ENCODE data around the gene RRAD.
A peak's percentile ranks its signal among the peaks of the same experiment; 100 is the strongest.
"Not testable (repeated sequence)": the region's sequence is repeated elsewhere in the genome, so short reads cannot be mapped to it uniquely, and the experiment has no call there.

The RRAD gene

DNA sequence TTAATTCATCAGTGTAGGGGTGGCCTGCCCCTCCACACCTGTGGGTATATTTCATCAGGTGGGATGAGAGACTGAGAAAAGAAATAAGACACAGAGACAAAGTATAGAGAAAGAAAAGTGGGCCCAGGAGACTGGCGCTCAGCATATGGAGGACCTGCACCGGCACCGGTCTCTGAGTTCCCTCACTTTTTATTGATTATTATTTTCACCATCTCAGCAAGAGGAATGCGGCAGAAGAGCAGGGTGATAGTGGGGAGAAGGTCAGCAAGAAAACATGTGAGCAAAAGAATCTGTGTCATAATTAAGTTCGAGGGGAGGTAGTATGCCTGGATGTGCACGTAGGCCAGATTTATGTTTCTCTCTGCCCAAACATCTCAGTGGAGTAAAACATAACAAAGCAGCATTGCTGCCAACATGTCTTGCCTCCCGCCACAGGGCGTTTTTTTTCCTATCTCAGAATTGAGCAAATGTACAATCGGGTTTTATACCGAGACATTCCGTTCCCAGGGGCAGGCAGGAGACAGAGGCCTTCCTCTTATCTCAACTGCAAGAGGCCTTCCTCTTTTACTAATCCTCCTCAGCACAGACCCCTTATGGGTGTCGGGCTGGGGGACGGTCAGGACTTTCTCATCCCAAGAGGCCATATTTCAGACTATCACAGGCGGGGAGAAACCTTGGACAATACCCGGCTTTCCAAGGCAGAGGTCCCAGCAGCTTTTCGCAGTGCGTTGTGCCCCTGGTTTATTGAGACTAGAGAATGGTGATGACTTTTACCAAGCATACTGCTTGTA is 30.2 kb upstream of the RRAD start:
- H3K36me3 Mint-ChIP-seq; H3K9me3 Mint-ChIP-seq (ENCODE audit: low read depth); H3K4me3 Mint-ChIP-seq; H3K27ac Mint-ChIP-seq: not testable (repeated sequence)
- Mint-ChIP-seq H3K27me3 (peaks cover 19% of the 10 kb centered on the region), H3K4me1 (ENCODE audit: low read depth) (peaks cover 11% of the 10 kb centered on the region)

DNA sequence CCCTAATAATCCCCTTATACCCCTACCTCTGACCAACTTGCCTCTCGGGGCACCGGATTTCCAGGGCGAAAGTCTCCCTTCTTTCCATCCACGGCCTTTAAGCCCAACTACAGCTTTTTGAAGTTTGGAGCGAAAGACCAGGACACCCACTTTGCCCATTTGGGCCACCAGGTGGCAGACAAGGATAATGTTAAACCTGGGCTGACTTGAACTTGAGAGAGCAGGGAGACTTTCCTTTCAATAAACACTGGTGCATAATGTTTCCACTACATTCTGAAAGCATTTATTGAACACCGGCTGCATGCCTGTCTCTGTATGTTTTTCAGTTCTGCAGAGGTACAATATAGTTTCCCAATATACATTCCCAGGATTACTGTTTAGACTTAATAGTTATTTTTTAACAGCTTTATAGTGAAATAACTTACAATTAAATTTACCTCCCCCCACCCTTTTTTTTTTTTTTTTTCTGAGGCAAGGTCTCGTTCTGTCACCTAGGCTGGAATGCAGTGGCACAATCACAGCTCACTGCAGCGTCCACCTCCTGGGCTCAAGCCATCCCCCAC is 28.8 kb upstream of the RRAD start:
- Mint-ChIP-seq H3K9me3 (ENCODE audit: low read depth) (no peaks in the 10 kb centered on the region), H3K27me3 (peaks cover 28% of the 10 kb centered on the region), H3K4me1 (ENCODE audit: low read depth) (peaks cover 9% of the 10 kb centered on the region), H3K4me3 (no peak overlapping the region), H3K36me3 (no peaks in the 10 kb centered on the region), H3K27ac (no peak overlapping the region)

DNA sequence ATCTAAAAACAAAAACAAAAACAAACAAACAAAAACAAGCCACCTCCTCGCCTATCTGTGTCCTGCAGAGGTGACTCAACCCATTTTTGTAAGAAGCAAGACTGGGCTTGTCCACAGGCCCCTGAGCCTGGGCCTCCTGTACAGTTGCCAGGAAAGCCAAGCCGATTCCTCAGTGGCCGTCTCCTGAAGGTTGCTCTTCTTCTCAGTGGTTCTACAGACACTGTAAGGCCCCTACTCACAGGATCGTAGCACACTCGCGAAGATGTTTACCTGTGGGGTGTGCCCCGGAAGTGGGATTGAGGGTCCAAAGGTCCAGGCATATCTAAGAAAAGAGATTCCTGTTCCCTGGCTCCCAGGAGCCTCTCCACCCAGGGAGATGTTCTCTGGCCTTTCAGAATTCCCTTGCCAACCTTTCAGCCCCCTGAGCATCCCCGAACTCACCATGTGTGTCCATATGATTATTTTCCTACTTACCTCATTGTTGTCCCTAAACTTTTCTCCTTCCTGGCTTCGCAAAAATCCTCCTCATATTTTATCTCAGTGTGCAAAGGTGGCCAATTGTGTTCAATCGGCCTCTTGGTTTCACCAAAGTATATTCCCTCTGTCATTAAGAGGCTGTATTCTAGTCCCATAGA is 28.2 kb upstream of the RRAD start:
- Mint-ChIP-seq H3K9me3 (ENCODE audit: low read depth) (no peaks in the 10 kb centered on the region), H3K27me3 (peaks cover 28% of the 10 kb centered on the region), H3K4me1 (ENCODE audit: low read depth) (peaks cover 6% of the 10 kb centered on the region), H3K36me3 (no peaks in the 10 kb centered on the region), H3K4me3 (no peak overlapping the region), H3K27ac (no peak overlapping the region)

DNA sequence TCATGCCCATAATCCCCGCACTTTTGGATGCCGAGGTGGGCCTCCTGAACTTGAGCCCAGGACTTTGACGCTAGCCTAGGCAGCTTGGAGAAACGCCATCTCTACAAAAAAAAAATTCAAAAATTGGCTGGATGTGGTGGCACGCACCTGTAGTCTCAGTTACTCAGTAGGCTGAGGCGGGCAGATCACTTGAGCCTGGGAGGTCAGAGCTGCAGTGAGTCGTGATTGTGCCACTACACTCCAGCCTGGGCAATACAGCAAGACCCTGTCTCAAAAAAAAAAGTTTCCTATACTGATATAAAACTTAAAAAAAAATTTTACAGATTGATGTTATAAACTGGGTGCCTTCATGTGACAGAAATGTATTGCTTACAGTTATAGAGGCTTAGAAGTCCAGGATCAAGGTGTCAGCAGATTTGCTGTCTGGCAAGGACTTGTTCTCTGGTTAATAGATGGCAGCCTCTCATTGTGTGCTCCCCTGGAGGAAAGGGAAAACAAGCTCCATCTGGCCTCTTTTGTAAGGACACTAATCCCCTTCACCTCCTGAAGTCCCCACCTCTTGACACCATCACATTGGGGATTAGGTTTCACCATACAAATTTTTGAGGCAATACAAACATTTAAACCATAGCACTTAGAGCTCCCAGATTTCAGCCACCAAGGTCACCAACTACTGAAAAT is 27.2 kb upstream of the RRAD start:
- Mint-ChIP-seq H3K4me1 (ENCODE audit: low read depth) (peaks cover 10% of the 10 kb centered on the region), H3K36me3 (no peaks in the 10 kb centered on the region), H3K4me3 (no peak overlapping the region), H3K9me3 (ENCODE audit: low read depth) (no peaks in the 10 kb centered on the region), H3K27ac (no peak overlapping the region), H3K27me3 (peaks cover 28% of the 10 kb centered on the region)

DNA sequence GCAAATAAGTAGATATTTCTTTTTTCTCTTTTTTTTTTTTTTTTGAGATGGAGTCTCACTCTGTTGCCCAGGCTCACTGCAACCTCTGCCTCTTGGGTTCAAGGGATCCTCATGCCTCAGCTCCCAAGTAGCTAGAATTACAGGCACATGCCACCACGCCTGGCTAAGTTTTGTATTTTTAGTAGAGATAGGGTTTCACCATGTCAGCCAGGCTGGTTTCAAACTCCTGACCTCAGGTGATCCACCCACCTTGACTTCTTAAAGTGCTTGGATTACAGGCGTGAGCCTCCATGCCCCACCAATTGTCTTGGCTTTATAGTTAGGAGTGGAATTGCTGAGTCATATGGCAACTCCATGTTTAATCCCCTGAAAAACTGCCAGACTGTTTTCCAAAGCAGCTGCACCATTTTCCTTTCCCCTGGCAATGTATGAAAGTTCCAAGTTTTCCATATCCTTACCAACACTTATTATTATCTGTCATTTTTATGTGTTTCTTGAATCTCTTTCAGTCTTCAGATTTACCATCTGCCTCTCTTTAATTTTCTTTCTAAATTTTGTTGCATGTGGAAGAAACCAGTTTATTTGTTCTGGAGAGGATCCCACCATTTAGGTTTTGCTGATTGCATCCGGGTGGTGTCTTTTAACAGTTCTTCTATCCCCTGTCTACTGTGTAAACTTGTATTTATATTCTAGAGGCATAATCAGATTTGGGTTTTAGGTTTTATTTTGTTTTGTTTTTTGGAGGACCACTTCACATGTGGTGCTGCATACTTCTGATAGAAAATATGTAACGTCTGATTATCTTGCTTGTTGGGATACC is 25.8 kb upstream of the RRAD start:
- no peak overlapping the region for H3K4me3 Mint-ChIP-seq
- H3K9me3 Mint-ChIP-seq (ENCODE audit: low read depth), result no peaks in the 10 kb centered on the region
- H3K27me3 Mint-ChIP-seq, result peaks cover 28% of the 10 kb centered on the region
- H3K36me3 Mint-ChIP-seq, result no peaks in the 10 kb centered on the region
- H3K4me1 Mint-ChIP-seq (ENCODE audit: low read depth), result peaks cover 17% of the 10 kb centered on the region
- no peak overlapping the region for H3K27ac Mint-ChIP-seq

DNA sequence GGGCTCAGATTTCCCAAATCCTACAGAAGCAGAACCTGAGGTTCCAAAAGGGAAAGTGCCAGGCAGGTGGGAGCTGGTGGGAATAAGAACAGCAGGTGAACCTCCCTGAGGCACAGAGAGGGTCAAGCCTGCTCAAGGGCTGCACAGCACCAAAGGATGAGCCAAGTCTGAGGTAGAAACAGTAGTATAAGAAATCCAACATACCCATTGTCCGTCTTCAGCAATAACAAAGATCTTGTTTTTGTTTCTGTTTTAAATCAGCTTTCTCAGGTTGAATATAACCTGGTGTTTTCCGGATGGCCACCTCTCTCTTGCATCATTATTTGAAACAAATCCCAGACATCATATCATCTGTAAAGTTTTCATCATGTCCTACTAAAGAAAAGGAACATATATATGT is 25.1 kb upstream of the RRAD start:
- Mint-ChIP-seq H3K36me3 (no peaks in the 10 kb centered on the region), H3K9me3 (ENCODE audit: low read depth) (no peaks in the 10 kb centered on the region), H3K4me3 (peak overlapping the region; percentile 25), H3K27ac (no peak overlapping the region), H3K27me3 (peaks cover 28% of the 10 kb centered on the region), H3K4me1 (ENCODE audit: low read depth) (peaks cover 17% of the 10 kb centered on the region)

DNA sequence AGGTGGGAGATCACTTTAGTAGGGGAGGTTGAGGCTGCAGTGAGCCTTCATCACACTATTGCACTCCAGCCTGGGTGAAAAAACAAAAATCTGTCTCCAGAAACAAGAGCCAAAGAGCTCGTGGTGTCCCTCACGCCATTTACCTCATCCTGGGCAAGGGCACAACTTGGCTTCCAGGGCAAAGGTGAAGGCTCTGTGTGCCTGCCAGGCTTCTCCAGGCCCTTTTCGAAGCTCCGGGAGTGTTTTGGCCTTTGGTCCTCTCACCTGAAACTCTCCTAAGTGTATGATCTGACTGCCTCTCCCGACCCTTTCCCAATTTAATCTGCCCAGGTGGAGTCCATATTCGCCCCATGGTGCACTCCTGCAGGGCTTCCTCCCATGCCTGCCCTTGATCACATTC is 24.1 kb upstream of the RRAD start:
- H3K4me1 Mint-ChIP-seq (ENCODE audit: low read depth), result peaks cover 17% of the 10 kb centered on the region
- no peaks in the 10 kb centered on the region for H3K36me3 Mint-ChIP-seq
- peaks cover 28% of the 10 kb centered on the region for H3K27me3 Mint-ChIP-seq
- no peak overlapping the region for H3K4me3 Mint-ChIP-seq
- H3K27ac Mint-ChIP-seq, result no peak overlapping the region
- H3K9me3 Mint-ChIP-seq (ENCODE audit: low read depth), result no peaks in the 10 kb centered on the region

DNA sequence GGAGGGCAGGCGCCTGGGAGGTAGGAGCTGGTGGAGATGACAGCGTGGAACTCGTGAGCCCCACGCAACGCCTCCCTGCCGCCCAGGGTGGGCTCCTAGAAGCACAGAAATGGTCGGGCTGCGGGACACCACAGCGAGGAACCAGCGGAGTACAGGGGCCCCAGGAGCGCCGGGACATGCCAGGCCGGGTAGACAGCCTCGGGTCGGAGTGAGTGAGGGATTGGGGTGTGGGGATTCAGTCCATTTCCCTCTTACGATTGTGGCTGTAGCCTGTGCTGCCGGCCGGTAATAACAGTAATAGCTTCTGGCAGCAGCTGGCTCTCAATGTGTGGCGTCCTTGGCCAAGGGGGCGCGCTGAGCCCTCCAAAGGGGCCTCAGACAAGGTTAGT is 23.5 kb upstream of the RRAD start:
- H3K27ac Mint-ChIP-seq, result no peak overlapping the region
- peak overlapping the region; percentile 91 for H3K4me3 Mint-ChIP-seq
- H3K9me3 Mint-ChIP-seq (ENCODE audit: low read depth), result no peaks in the 10 kb centered on the region
- peaks cover 25% of the 10 kb centered on the region for H3K27me3 Mint-ChIP-seq
- H3K36me3 Mint-ChIP-seq, result no peaks in the 10 kb centered on the region
- H3K4me1 Mint-ChIP-seq (ENCODE audit: low read depth), result peaks cover 17% of the 10 kb centered on the region

DNA sequence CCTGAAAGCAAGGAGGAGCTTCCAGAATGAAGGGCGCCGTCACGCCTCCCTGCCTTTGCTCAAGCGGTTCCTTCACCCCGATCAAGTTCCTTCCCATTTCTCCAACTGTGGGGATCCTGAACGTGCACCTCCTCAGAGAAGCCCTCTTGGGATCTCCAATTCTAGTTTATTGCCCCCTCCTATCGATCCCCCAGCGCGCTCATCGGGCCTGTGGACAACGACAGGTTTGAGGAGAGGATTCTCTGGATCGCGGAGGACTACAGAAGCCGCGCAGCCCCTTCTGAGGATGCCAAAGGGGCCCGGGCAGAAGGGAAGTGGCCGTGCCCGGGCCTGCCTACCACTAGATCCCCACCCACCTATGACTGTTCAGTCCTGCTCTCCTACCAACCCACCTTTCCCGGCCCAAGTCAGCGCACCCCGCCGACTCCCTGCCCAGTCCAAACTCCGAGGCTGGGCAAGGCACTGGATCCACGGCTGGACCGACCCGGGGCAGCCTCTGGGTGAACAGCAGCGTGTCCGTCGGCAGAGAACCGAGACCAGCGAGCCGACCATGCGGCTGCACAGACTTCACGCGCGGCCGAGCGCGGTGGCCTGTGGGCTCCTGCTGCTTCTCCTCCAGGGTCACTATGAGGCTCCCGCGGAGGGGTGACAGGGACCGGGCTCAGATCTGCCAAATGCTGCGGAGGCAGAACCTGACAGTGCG is 22.9 kb upstream of the RRAD start:
- Mint-ChIP-seq H3K27ac (no peak overlapping the region), H3K36me3 (no peaks in the 10 kb centered on the region), H3K9me3 (ENCODE audit: low read depth) (no peaks in the 10 kb centered on the region), H3K4me3 (peak overlapping the region; percentile 91), H3K4me1 (ENCODE audit: low read depth) (peaks cover 17% of the 10 kb centered on the region), H3K27me3 (peaks cover 24% of the 10 kb centered on the region)

DNA sequence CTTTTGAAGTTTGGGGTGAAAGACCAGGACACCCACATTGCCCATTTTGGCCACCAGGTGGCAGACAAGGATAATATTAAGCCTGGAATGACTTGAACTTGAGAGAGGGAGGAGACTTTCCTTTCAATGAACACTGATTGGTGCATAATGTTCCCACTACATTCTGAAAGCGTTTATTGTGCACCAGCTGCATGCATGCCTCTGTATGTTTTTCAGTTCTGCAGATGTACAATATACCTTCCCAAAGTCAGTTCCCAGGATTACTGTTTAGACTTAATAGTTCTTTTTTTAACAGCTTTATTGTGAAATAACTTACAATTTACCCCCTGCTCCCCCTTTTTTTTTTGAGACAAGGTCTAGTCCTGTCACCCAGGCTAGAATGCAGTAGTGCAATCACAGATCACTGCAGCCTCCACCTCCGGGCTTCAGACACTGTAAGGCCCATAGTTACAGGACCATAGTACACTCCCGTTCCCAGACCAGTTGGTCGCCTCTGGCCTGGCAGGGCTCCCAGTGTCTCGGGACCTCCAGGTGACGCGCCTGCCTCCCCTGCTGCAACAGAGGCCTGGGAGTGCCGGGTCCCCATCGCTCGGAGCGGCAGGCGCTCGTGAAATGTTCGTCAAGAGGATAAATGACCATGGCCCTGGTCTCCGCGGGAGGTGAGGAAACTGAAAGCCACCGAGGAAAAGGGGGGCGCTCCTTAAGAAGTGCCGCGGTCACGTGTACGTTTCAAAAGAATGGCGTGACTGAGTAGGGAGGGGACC is 22.1 kb upstream of the RRAD start:
- peaks cover 18% of the 10 kb centered on the region for H3K27me3 Mint-ChIP-seq

DNA sequence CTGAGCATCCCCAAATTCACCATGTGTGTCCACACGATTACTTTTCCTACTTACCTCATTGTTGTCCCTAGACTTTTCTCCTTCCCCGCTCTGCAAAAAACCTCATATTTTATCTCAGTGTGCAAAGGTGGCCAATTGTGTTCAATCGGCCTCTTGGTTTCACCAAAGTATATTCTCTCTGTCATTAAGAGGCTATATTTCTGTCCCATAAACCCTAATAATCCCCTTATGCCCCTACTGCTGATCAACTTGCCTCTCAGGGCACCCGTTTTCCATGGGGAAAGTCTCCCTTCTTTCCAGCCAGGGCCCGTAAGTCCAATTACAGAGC is 21.6 kb upstream of the RRAD start:
- peaks cover 18% of the 10 kb centered on the region for H3K27me3 Mint-ChIP-seq
- H3K4me3 Mint-ChIP-seq, result peak overlapping the region; percentile 91
- no peaks in the 10 kb centered on the region for H3K36me3 Mint-ChIP-seq
- no peaks in the 10 kb centered on the region for H3K9me3 Mint-ChIP-seq (ENCODE audit: low read depth)
- H3K4me1 Mint-ChIP-seq (ENCODE audit: low read depth), result peaks cover 17% of the 10 kb centered on the region
- H3K27ac Mint-ChIP-seq, result peak overlapping the region; percentile 59

More for the DNA sequence above, 22.1 kb upstream of the RRAD start:
- Mint-ChIP-seq H3K9me3 (ENCODE audit: low read depth) (no peaks in the 10 kb centered on the region), H3K4me3 (peak overlapping the region; percentile 91), H3K27ac (peak overlapping the region; percentile 59), H3K36me3 (no peaks in the 10 kb centered on the region), H3K4me1 (ENCODE audit: low read depth) (peaks cover 17% of the 10 kb centered on the region)

DNA sequence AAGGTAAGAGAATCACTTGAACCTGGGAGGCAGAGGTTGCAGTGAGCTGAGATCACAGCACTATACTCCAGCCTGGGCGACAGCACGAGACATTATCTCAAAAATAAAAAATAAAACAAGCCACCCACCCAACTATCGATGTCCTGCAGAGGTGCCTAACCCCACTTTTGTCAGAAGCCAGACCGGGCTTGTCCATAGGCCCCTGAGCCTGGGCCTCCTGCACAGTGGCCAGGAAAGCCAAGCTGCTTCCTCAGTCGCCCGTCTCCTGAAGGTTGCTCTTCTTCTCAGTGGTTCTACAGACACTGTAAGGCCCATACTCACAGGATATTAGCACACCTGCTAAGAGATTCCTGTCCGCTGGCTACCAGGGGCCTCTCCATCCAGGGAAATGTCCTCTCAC is 21.2 kb upstream of the RRAD start:
- H3K36me3 Mint-ChIP-seq, result no peaks in the 10 kb centered on the region
- no peaks in the 10 kb centered on the region for H3K9me3 Mint-ChIP-seq (ENCODE audit: low read depth)
- peaks cover 17% of the 10 kb centered on the region for H3K4me1 Mint-ChIP-seq (ENCODE audit: low read depth)
- peaks cover 14% of the 10 kb centered on the region for H3K27me3 Mint-ChIP-seq
- H3K27ac Mint-ChIP-seq, result no peak overlapping the region
- H3K4me3 Mint-ChIP-seq, result no peak overlapping the region

DNA sequence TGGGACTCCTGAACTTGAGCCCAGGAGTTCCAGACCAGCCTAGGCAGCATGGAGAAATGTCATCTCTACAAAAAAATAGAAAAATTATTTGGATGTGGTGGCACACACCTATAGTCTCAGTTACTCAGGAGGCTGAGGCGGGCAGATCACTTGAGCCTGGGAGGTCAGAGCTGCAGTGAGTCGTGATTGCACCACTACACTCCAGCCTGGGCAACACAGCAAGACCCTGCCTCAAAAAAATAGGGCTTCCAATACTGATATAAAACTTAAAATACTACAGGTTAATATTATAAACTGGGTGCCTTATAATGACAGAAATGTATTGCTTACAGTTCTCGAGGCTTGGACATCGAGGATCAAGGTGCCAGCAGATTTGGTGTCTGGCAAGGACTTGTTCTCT is 20.6 kb upstream of the RRAD start:
- Mint-ChIP-seq H3K27ac (no peak overlapping the region), H3K4me3 (no peak overlapping the region), H3K36me3 (no peaks in the 10 kb centered on the region), H3K9me3 (ENCODE audit: low read depth) (no peaks in the 10 kb centered on the region), H3K27me3 (peaks cover 10% of the 10 kb centered on the region), H3K4me1 (ENCODE audit: low read depth) (peaks cover 17% of the 10 kb centered on the region)

DNA sequence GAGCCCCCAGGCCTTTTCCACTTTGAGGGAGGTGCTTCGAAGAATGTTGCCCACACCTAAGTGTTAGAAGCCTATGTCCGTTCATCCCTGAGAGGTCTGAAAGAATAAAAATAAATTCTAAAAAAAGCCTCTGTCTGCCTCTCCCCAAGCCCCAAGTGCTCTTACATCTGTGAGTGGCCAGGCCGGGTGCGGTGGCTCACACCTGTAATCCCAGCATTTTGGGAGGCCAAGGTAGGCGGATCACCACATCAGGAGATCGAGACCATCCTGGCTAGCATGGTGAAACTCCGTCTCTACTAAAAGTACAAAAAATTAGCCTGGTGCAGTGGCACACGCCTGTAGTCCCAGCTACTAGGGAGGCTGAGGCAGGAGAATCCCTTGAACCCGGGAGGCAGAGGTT is 19.6 kb upstream of the RRAD start:
- H3K36me3 Mint-ChIP-seq; H3K9me3 Mint-ChIP-seq (ENCODE audit: low read depth); H3K27me3 Mint-ChIP-seq; H3K27ac Mint-ChIP-seq; H3K4me3 Mint-ChIP-seq: not testable (repeated sequence)
- H3K4me1 Mint-ChIP-seq (ENCODE audit: low read depth), result peaks cover 17% of the 10 kb centered on the region
